Muscle of back (tissue), 11 donors: ENCODE data around the gene CEP72. TPM values are rescaled to one million over a fixed set of nuclear protein-coding genes. Genes with fewer than 3 reads are reported as not detected.

Experiments
- DNase-seq, 3 donors: peaks; one replicate each; pipeline versions ENCODE4 v3.0.0 to v3.0.0-alpha.2; 2013
- polyA plus RNA-seq, 10 donors: library from polyadenylated mRNA; unstranded; fragments of 120-200 nt; gene quantifications; one replicate each; pipeline ENCODE4 v1.2.1, GENCODE V29; 2013; ENCODE audit not compliant: insufficient read length in 10 of 10

Gene CEP72
- polyA plus RNA-seq, 10 donors = 3.0 to 6.5 (median 3.9) TPM

- DNase-seq = no peak
Measured at GRCh38 chr5:658103-658502, 46.0 kb downstream of the CEP72 start.

GRCh38 chr5:659496-660263 lies 47.5 kb downstream of the CEP72 start:
- DNase-seq = no peak

GRCh38 chr5:660491-661030 lies 48.4 kb downstream of the CEP72 start:
- no peak for DNase-seq

GRCh38 chr5:661891-662750 lies 50.0 kb downstream of the CEP72 start:
- no peak for DNase-seq

- no peak for DNase-seq
Measured at GRCh38 chr5:662751-663435, 50.8 kb downstream of the CEP72 start.

- no peak for DNase-seq
Measured at GRCh38 chr5:663436-664342, 51.5 kb downstream of the CEP72 start.

GRCh38 chr5:664343-664993 lies 52.3 kb downstream of the CEP72 start:
- DNase-seq = no peak

GRCh38 chr5:664994-665360 lies 52.8 kb downstream of the CEP72 start:
- no peak for DNase-seq

GRCh38 chr5:665541-665955 lies 53.4 kb downstream of the CEP72 start:
- no peak for DNase-seq

- no peak for DNase-seq
Measured at GRCh38 chr5:665956-666711, 54.0 kb downstream of the CEP72 start.

- DNase-seq = no peak
Measured at GRCh38 chr5:666816-667498, 54.8 kb downstream of the CEP72 start.

- no peak for DNase-seq
Measured at GRCh38 chr5:668283-668995, 56.3 kb downstream of the CEP72 start.

GRCh38 chr5:669111-669841 lies 57.1 kb downstream of the CEP72 start:
- peak in 1 of 3 donors; percentile 13 for DNase-seq

- DNase-seq = no peak
Measured at GRCh38 chr5:669842-670395, 57.8 kb downstream of the CEP72 start.

GRCh38 chr5:670396-671270 lies 58.5 kb downstream of the CEP72 start:
- DNase-seq = peak in 1 of 3 donors; percentile 15
